HCT116 (cell line): Measurements from ENCODE around the gene PPP1R12B. TPM values are rescaled to one million over a fixed set of nuclear protein-coding genes. Genes with fewer than 3 reads are reported as not detected.

ENCODE experiments used
- ATAC-seq: fragments of 200-7000 bp; cut with Tn5 transposase; 2 replicates; pipeline ENCODE4 v1.9.1; 2020; ENCODE audit warnings: mild to moderate bottlenecking, moderate library complexity
- BruUV-seq: library from RNA; stranded (reverse); fragments of 400-500 nt; replicated peaks from 2 replicates; lab custom pipeline; 2021; lab: Mats Ljungman, UMichigan
- CTCF ChIA-PET: fragments of 300-600 bp; sonication (Branson Sonifier 250); formaldehyde crosslinking; loops from one replicate; lab custom pipeline; 2021; ENCODE audit warnings: antibody characterized with exemption; lab: Charles Lee
- POLR2A ChIA-PET: fragments of 300-600, 350-600 bp; sonication (Branson Sonifier 250); formaldehyde crosslinking; loops from one replicate; lab custom pipeline; 2021; ENCODE audit warnings: antibody characterized with exemption; lab: Charles Lee
- RAD21 ChIA-PET, 2 experiments: fragments of 300-600 bp; sonication (Branson Sonifier 250); formaldehyde crosslinking; loops; one replicate each; lab custom pipeline; 2023; ENCODE audit warnings: low total read pairs in 2 of 2; ENCODE audit not compliant: uncharacterized antibody in 2 of 2, unreplicated experiment in 2 of 2, low non-redundant PET in 1 of 2; lab: Charles Lee
- DNase-seq: peaks from one replicate; pipeline ENCODE4 v3.0.0-alpha.2; 2010; ENCODE audit warnings: low read depth, low spot score
- H2AFZ ChIP-seq: fragments of 200-600 bp; shearing (Covaris generic), sonication (generic); 2 replicates; pipeline ENCODE4 v1.6.1; 2017; ENCODE audit warnings: low read depth, mixed run types, mixed read lengths, antibody characterized with exemption, low read length; ENCODE audit not compliant: poor library complexity, severe bottlenecking
- H3K27ac ChIP-seq: 2 replicates; pipeline ENCODE4 v1.5.1; 2012; ENCODE audit warnings: low read depth, low read length
- H3K27me3 ChIP-seq: fragments of 200-600 bp; sonication (generic); 2 replicates; pipeline ENCODE4 v1.6.1; 2016; ENCODE audit warnings: mixed run types, low read length, mixed read lengths; ENCODE audit not compliant: insufficient read depth
- H3K36me3 ChIP-seq, 2 experiments: fragments of 200-500 bp in 1 of 2; fragments of 200-600 bp in 1 of 2; sonication (Bioruptor generic) in 1 of 2; sonication (generic) in 1 of 2; 2 replicates each; pipeline versions ENCODE4 v1.5.1 to v1.6.1; 2014 to 2016; ENCODE audit warnings: low read length in 2 of 2, inconsistent platforms in 1 of 2, mixed read lengths in 1 of 2, mixed run types in 1 of 2; ENCODE audit not compliant: insufficient read depth in 2 of 2, control insufficient read depth in 1 of 2
- H3K4me1 ChIP-seq, 2 experiments: fragments of 200-600 bp in 1 of 2; sonication (generic) in 1 of 2; 2 replicates each; pipeline versions ENCODE4 v1.5.1 to v1.6.1; 2012 to 2017; ENCODE audit warnings: low read length in 2 of 2, inconsistent platforms in 1 of 2, mild to moderate bottlenecking in 1 of 2, mixed read lengths in 1 of 2, mixed run types in 1 of 2, moderate library complexity in 1 of 2; ENCODE audit not compliant: insufficient read depth in 2 of 2, control insufficient read depth in 1 of 2
- H3K4me2 ChIP-seq: fragments of 200-600 bp; sonication (generic); 2 replicates; pipeline ENCODE4 v1.6.1; 2017; ENCODE audit warnings: mixed run types, low read length, mixed read lengths
- H3K4me3 ChIP-seq, 2 experiments: fragments of 200-600 bp in 1 of 2; sonication (generic) in 1 of 2; replicated peaks in 1 of 2; 2 replicates each; pipeline ENCODE4 v1.5.1; 2011 to 2016; ENCODE audit warnings: low read length in 2 of 2, control low read depth in 1 of 2, low read depth in 1 of 2, mild to moderate bottlenecking in 1 of 2, mixed read lengths in 1 of 2, mixed run types in 1 of 2
- H3K79me2 ChIP-seq: fragments of 200-600 bp; sonication (generic); 2 replicates; pipeline ENCODE4 v1.6.1; 2017; ENCODE audit warnings: mild to moderate bottlenecking, mixed run types, low read length, moderate library complexity, mixed read lengths; ENCODE audit not compliant: insufficient read depth
- H3K9ac ChIP-seq: fragments of 200-600 bp; sonication (generic); 2 replicates; pipeline ENCODE4 v1.6.1; 2016; ENCODE audit warnings: low read length, mixed read lengths
- H3K9me2 ChIP-seq: fragments of 200-600 bp; sonication (generic), shearing (Covaris generic); 2 replicates; pipeline ENCODE4 v1.6.1; 2017; ENCODE audit warnings: mixed run types, mild to moderate bottlenecking, moderate library complexity; ENCODE audit not compliant: insufficient read depth
- H3K9me3 ChIP-seq, 2 experiments: fragments of 200-500 bp in 1 of 2; fragments of 200-600 bp in 1 of 2; sonication (Bioruptor generic) in 1 of 2; sonication (generic) in 1 of 2; 2 replicates each; pipeline ENCODE4 v1.6.1; 2014 to 2017; ENCODE audit warnings: low read length in 2 of 2, mixed read lengths in 2 of 2, inconsistent platforms in 1 of 2, low read depth in 1 of 2, mild to moderate bottlenecking in 1 of 2, mixed run types in 1 of 2, moderate library complexity in 1 of 2; ENCODE audit not compliant: control insufficient read depth in 1 of 2, insufficient read depth in 1 of 2
- H4K20me1 ChIP-seq: fragments of 200-600 bp; sonication (generic), shearing (Covaris generic); 2 replicates; pipeline ENCODE4 v1.6.1; 2017; ENCODE audit warnings: mixed run types, mild to moderate bottlenecking, moderate library complexity; ENCODE audit not compliant: insufficient read depth
- CBX3 ChIP-seq: IDR thresholded peaks from 2 replicates; pipeline ENCODE4 v1.6.1; 2012; ENCODE audit warnings: low read depth
- CEBPB ChIP-seq: IDR thresholded peaks from 2 replicates; pipeline ENCODE4 v1.6.1; 2012; ENCODE audit warnings: low read depth
- CTCF ChIP-seq, 3 experiments: fragments of 200-600 bp in 1 of 3; sonication (generic) in 1 of 3; IDR thresholded peaks in 2 of 3; conservative IDR thresholded peaks in 1 of 3; 2 replicates each; pipeline ENCODE4 v1.5.1; 2012 to 2017; ENCODE audit warnings: low read depth in 2 of 3, low read length in 2 of 3, antibody characterized with exemption in 1 of 3, borderline replicate concordance in 1 of 3, control low read depth in 1 of 3, mild to moderate bottlenecking in 1 of 3, mixed read lengths in 1 of 3, mixed run types in 1 of 3, moderate library complexity in 1 of 3; ENCODE audit not compliant: insufficient read depth in 1 of 3
- EGR1 ChIP-seq: IDR thresholded peaks from 2 replicates; pipeline ENCODE4 v1.6.1; 2012; ENCODE audit warnings: low read depth
- EZH2phosphoT487 ChIP-seq: fragments of 200-600 bp; IDR thresholded peaks from 2 replicates; pipeline ENCODE4 v1.6.1; 2018; ENCODE audit warnings: antibody characterized with exemption, borderline replicate concordance
- FOSL1 ChIP-seq: IDR thresholded peaks from 2 replicates; pipeline ENCODE4 v1.6.1; 2012; ENCODE audit warnings: low read depth
- JUND ChIP-seq: IDR thresholded peaks from 2 replicates; pipeline ENCODE4 v1.6.1; 2012
- POLR2AphosphoS5 ChIP-seq: IDR thresholded peaks from 2 replicates; pipeline ENCODE4 v1.6.1; 2011; ENCODE audit warnings: mild to moderate bottlenecking, low read depth, low read length, moderate library complexity
- RAD21 ChIP-seq: IDR thresholded peaks from 2 replicates; pipeline ENCODE4 v1.6.1; 2012; ENCODE audit warnings: low read depth, mild to moderate bottlenecking
- REST ChIP-seq: IDR thresholded peaks from 2 replicates; pipeline ENCODE4 v1.6.1; 2012; ENCODE audit warnings: low read depth
- SIN3A ChIP-seq: IDR thresholded peaks from 2 replicates; pipeline ENCODE4 v1.6.1; 2012; ENCODE audit warnings: low read depth
- SP1 ChIP-seq: IDR thresholded peaks from 2 replicates; pipeline ENCODE4 v1.6.1; 2012; ENCODE audit warnings: low read depth
- TCF7L2 ChIP-seq: IDR thresholded peaks from 2 replicates; pipeline ENCODE4 v1.7.0; 2011; ENCODE audit warnings: borderline replicate concordance, inconsistent platforms; ENCODE audit not compliant: insufficient read depth, insufficient read length; ENCODE audit errors: extremely low read depth
- YY1 ChIP-seq: IDR thresholded peaks from 2 replicates; pipeline ENCODE4 v1.6.1; 2011; ENCODE audit warnings: low read length, low read depth, moderate library complexity, mild to moderate bottlenecking; ENCODE audit not compliant: insufficient replicate concordance; ENCODE audit errors: extremely low read depth
- ZBTB33 ChIP-seq: IDR thresholded peaks from 2 replicates; pipeline ENCODE4 v1.6.1; 2011; ENCODE audit warnings: mild to moderate bottlenecking, low read length, moderate library complexity; ENCODE audit not compliant: insufficient replicate concordance; ENCODE audit errors: extremely low read depth
- ZFX ChIP-seq: fragments of 450-650 bp; IDR thresholded peaks from 2 replicates; pipeline ENCODE4 v1.6.1; 2017
- ZNF274 ChIP-seq: fragments of 200-500 bp; sonication (Bioruptor generic); IDR thresholded peaks from 2 replicates; pipeline ENCODE4 v1.6.1; 2014; ENCODE audit warnings: mild to moderate bottlenecking, low read depth, low read length, inconsistent platforms
- intact Hi-C: fragments of 100-400 bp; cut with micrococcal nuclease; formaldehyde crosslinking; loops from 2 replicates; pipeline ENCODE4 v1.10.0; 2022
- total RNA-seq: library from RNA; stranded (reverse); gene quantifications from one replicate; pipeline ENCODE4 v1.2.1, GENCODE V29; 2021; ENCODE audit not compliant: unreplicated experiment

PPP1R12B gene
- total RNA-seq, 1 experiment from 2014 or later = 14.3 TPM

- POLR2A ChIA-PET = no interaction called here
These were observed 289.7 kb downstream of the PPP1R12B start for GRCh38 chr1:202638019-202638700.

More at GRCh38 chr1:202638019-202638700, 289.7 kb downstream of the PPP1R12B start:
- intact Hi-C loops = no loop called here
- ATAC-seq (no peak), DNase-seq (no peak)
- Histone ChIP-seq H4K20me1 (no peaks in the 10 kb centered on the region), H3K9me3 (no peaks in the 10 kb centered on the region), H3K27ac (no peak overlapping the region), H3K9me2 (no peaks in the 10 kb centered on the region), H3K36me3 (no peaks in the 10 kb centered on the region), H3K9ac (no peak overlapping the region), H3K4me3 (no peak overlapping the region), H3K4me2 (no peak overlapping the region), H2AFZ (no peak overlapping the region), H3K79me2 (no peaks in the 10 kb centered on the region), H3K4me1 (no peaks in the 10 kb centered on the region), H3K27me3 (peaks cover 5% of the 10 kb centered on the region; the same call in 1 of the 2 replicates)
- BruUV-seq = no TSS peak
- TF ChIP-seq CTCF (IDR thresholded peaks at IDR 0.05 in 2 of 3, conservative IDR thresholded peaks at IDR 0.05 in 1 of 3; ENCODE audit: borderline replicate concordance in 1 of 3, insufficient read depth in 1 of 3, low read depth in 2 of 3, low read length in 2 of 3) = no peak
- no peak for TF ChIP-seq POLR2AphosphoS5
- TF ChIP-seq EZH2phosphoT487 = no peak
- no peak for TF ChIP-seq TCF7L2
- no peak for TF ChIP-seq REST
- TF ChIP-seq ZFX = no peak
- TF ChIP-seq FOSL1 = no peak
- no peak for TF ChIP-seq EGR1
- no peak for TF ChIP-seq SIN3A
- TF ChIP-seq CBX3 = no peak
- TF ChIP-seq YY1 = no peak
- no peak for TF ChIP-seq RAD21
- TF ChIP-seq JUND = no peak
- TF ChIP-seq ZNF274 = no peak
- TF ChIP-seq SP1 = no peak
- no peak for TF ChIP-seq ZBTB33
- no peak for TF ChIP-seq CEBPB
- CTCF ChIA-PET = no interaction called here
- RAD21 ChIA-PET = no interaction called here
